COR-L47 (cell line): Measurements from ENCODE around the gene F8.

Experiments used
- DNase-seq: peaks from one replicate; lab custom pipeline; 2025; lab: John Stamatoyannopoulos, UW

Gene F8

DNA sequence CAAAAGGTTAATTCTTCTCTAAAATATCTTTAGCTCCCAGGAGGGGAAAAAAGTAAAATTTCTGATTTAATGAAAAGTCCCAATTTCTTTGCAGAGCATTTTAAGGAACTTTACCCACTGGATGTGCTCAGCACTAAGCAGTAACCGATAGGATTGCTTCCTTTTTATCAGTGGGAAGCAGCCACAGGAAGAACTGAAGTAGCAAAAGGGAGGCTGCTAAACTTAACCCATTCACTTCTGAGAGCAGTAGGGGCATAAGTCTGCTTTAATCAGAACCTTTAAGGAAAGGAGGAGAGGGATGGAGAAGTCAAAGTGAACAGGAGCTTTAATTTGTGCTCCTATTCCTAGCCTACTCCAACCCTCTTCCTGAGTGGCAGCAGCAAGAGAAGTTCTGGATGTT lies at the start of gene F8:
Gene F8, minus strand, starts transcription at position 139 of the 400 bp plus-strand sequence. CDS start 171 bp downstream, outside the sequence.
- DNase-seq, result no peak

- DNase-seq, result no peak
Observed at GRCh38 chrX:155071694-155072280, 49.3 kb upstream of the F8 start.

DNA sequence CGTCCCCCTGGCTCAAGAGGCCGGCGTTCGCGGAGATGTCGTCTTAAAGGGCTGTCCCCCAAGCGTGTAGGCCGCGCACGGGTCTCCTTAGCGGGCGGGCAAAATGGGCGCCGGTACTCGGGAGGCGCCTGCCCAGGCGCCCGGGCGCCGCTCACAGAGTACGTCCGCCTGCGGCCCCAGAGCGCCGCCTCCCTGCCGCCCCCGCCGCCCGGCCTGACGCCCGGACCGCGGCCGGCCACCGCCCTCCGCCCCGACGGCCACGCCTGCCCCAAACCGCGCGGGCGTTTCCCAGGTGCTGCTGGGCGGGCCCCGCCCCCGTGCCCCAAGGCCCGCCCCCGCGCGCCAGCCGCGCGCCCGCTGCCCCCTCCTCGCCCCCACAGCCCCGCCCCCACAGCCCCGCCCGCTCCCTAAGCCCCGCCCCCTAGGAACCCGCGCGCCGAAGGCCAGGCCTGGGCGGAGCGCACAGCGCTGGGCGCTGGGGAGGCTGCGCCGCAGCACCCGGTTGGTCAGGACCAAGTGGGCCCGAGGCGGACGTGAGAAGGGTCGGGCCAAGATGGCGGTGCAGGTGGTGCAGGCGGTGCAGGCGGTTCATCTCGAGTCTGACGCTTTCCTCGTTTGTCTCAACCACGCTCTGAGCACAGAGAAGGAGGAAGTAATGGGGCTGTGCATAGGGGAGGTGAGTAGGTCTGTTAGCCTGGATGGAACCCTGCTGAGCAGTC lies 48.6 kb upstream of the F8 start, which contains the start of the genes BRCC3, CMC4 and MTCP1:
Gene BRCC3, plus strand, starts transcription at position 534 of the 719 bp plus-strand sequence. Its CDS starts 20 bp downstream, at position 554.
Gene CMC4, minus strand, starts transcription at position 162 of the 719 bp plus-strand sequence. CDS start 7,113 bp downstream, outside the sequence.
Gene MTCP1, minus strand, starts transcription at position 162 of the 719 bp plus-strand sequence. CDS start 5,126 bp downstream, outside the sequence.
- peak; percentile 78 for DNase-seq

DNA sequence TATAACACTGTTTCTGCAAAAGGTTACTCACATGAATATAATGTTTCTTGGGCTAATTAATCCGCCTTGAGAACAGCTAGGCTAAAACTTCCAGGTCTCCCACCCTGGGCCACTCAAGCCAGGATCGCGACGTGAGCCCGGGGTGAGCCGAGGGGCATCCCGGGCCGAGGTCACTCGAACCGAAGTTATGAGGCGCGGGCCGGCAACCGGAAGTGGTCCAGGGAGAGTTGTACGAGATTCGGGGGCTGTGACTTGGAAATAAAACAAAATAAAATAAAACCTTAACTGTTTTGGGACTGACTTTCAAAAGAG lies 48.1 kb upstream of the F8 start:
- DNase-seq, result no peak

DNA sequence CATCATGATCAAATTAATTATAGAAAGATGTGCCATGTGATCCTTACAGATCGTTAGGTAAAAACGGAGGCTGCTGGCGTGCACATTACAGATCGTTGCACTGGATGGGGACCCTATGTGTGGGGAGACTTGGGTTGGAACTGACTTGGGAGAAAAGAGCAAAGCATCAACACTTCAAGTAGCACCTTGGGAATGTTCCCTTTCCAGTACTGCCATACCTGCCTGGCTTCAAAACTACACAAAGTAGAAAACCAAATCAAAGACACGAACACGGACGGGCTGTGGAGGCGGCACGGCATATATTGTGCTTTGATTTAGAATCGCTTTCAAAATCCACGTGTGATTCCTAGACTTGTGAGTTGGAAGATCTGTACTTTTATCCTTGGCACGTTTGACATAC lies 47.5 kb upstream of the F8 start:
- no peak for DNase-seq

GRCh38 chrX:155069414-155069813 lies 46.9 kb upstream of the F8 start:
- no peak for DNase-seq

DNA sequence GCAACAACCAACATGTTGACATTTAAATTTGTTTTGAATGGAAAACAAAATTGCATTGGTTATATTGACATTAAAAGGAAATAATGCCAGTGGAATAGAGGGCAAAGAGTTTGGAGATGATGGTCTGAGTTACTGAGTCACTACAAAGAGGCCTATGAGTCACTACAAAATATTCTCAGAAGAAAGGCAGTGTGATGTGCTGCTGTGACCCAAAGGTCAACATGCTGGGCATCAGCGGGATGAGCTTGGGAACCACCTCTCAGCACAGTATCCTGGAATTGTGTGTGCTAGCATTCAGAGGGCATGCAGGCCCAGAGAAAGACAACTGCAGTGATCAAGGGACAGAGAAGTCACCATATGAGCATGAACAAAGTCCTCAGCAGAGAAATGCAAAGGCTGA lies 45.6 kb upstream of the F8 start:
- DNase-seq, result no peak

DNA sequence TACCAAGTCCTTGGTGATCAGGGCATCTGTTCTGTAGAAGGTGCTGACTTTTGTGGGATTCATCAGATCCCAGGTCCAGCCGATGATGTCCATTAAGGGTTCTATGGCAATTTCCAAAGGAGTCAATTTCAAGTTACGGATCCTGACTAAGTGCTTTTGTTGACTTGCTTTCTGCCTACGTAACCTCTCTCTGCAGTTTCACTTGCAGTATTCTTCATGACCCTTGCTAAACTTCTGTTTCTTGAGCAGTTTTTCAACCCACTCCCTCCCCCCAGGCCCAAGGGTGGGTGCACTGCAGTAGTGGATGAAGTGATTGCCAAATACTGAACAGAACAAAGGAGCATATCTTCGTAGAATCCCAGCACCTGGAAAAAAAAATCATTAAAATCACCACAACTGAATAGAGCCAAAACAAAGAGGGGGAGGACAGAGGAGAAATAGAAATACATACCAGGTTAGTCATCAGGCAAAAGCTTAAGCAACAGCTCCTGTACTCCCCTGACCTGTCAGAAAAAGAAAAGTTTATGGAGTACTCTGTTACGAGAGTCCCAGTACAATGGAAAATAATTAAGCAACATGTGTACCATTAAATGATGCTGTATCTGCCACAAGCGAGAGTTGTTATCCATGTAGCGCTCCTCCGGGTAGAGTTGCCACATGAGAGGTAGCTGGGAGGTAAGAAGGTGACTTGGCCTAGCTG lies 42.7 kb upstream of the F8 start:
- no peak for DNase-seq

DNA sequence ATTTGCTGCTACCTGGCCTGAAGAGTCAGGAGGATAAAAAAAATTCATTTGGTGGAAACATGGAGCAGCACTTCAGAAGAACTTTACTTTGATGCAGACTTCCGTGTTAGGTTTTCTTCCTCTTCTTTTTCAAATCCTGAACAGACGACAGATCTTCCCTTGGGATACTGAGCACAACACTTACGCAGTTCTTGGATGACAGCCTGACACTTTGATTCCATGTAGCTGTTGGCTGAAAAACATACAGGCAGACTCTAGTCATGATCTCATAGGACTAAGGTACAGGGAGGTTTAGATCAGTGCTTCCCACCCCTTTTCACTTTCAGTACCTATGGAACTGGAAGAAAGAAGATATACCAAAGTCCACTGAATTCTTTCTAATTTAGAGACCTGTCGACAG lies 39.2 kb upstream of the F8 start:
- DNase-seq, result no peak

DNA sequence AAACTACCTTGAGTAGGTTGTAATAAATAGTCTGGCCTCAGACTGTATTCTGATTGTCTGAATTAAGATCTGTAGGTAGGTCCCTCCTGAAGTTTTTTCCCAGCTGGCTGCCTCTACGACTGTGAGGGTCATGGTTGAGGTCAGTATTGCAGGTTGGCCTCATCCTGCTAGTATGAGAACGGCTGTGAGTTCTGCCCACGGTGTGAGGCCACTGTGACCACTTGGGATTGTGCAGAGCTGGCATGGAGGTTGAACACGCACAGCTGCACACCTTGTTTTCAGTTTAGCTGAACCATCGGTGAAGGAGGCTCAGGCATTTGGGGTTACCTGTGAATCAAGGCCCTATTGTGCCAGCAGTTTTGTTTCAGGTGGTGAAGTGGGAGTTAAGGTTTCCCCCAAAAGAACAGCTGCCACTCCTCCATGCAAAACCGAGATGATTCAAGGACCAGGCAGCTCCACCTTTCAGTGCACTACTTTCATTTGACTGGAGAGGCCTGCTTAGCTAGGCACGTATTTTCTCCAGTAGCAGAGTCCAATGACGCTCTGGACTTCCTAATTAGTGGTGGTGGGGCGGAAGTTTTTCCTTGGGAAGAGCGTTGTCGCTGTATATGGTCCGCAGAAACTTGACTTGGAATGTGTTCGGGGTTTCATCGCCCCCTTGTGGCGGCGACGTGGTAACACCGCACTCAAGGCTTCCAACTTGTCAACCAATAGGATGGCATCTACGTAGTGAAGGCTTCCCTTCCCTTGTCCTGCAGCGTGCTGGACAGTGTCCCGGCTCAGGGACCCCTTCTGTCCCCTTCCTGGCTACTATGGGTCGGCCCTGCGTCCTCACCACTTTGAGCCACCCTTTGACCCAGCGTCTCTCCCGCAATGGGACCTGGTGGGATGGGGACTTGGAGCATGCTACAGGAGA lies 34.6 kb upstream of the F8 start:
- peak; percentile 19 for DNase-seq

GRCh38 chrX:155056471-155056870 lies 33.9 kb upstream of the F8 start:
- DNase-seq, result no peak

GRCh38 chrX:155055494-155055893 lies 33.0 kb upstream of the F8 start:
- no peak for DNase-seq

GRCh38 chrX:155054255-155054654 lies 31.7 kb upstream of the F8 start:
- DNase-seq, result no peak

DNA sequence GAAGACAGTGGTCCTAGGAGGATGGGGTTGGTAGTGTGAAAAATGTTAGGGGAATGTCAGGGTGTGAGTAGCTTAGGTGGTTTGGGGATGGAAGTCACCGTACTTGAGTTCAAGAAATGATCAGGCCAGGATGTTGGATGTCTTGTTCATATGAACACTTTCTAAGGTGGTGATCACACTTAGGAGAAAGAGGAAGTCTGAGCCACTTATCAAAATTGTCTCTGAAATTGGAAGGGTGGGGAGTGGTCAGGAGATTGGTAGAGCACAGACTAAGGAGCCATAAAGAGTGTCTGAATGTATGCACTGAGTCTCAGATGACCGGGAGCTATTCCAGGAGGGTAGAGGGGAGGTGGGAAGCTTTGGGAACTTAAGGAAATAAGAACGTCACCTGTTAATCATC lies 31.1 kb upstream of the F8 start:
- DNase-seq, result no peak

DNA sequence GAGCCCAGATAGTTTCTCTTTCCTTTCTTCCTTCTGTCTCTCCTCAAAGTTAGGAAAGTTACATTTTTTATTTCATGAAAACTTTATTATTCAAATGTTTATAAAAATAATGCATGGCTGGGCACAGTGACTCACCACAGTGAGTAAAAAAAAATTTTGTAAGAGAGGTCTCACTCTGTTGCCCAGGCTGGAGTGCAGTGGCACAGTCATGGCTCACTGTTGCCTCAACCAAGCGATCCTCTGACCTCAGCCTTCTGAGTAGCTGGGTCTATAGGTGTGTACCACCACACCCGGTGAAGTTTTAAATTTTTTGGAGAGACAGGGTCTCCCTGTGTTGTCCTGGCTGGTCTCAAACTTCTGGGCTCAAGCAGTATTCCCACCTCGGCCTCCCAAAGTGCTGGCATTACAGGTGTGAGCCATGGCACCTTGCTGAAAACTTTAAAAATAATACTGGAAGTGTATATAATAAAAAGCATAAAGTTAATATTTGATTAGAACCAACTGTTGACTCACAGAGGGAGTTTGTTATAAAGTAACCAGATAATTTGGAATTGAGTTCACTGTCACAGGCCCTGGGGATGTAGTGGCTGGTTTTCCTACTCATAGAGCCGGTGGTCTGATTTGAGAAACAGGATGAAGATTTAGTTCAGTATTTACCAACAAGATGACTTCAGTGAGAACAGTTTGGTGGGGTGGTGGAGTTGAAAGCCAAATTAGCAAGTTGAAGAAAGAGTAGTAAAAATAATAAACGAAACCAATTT lies 30.4 kb upstream of the F8 start:
- no peak for DNase-seq

- DNase-seq, result peak; percentile 35
Observed at GRCh38 chrX:155048977-155049619, 26.6 kb upstream of the F8 start.

DNA sequence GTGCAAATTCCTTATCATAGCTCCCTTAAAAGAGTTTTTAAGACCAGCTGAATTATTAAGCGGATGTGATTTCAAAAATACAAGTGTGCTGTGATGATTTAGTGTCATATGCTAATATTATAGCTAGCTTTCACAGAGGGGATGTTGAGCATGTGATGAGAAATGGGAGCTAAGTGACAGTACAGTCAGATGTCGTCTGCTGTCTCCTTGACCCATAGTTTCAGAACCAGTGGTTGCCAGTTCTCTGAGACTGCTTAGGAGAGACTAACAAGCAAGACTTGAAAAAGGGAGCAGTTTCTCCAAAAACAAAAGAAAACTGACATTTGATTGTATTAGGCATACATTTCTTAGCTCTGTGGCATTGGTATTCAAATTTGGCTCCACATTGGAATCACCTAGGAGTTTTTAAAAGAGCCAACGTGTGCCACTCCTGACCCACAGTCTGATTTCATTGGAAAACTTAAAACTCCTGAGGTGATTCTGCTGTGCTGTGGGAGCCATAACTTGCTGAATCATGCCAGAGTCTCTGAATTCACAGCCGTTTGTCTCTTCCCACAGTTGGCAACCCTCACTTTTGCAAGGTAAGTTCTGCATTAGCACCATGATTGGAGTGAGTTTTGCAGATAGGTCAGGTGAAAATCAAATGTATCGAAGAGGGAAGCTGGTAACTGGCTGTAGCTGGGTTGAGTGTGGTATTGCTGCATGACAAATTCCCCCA lies 24.4 kb upstream of the F8 start:
- DNase-seq, result no peak

DNA sequence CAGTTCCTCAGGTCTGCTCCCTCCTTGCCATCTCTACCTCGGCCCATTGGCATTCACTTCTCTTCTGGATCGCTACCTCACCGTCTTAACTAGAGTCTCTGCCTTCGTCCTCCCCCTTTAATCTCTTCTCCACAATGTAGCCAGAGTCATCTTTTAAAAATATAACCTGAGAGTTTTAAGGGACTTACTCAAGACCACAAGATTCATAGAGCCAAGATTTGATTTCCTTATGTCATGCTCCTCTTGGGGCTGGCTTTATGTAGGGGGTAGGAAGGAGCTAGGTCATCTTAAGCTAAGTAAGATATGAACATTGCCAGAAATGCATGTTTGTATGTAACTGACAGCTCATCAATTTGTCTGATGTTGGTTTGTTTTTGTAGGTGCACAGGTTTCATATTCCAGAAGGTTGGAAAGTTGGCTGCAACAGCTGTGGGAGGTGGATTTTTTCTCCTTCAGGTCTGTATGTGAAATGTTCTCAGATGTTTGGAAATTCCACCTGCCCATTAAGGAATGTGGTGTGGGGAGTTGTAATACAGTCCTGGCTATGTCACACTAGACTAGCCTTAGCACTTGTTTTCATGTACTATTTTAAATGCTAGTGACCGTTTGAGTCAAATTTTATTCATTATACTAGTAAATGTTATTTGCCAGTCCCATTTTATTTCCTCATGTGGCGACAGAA lies 23.7 kb upstream of the F8 start:
- no peak for DNase-seq

- DNase-seq, result no peak
Observed at GRCh38 chrX:155035688-155036087, 13.2 kb upstream of the F8 start.
